Neural progenitor cell (in vitro differentiated cells): ENCODE data around the gene RPRD2.

Experiments used
- EZH2 ChIP-seq: fragments of 200-600 bp; sonication (generic); IDR thresholded peaks from 2 replicates; pipeline ENCODE4 v1.6.1; 2017; ENCODE audit warnings: antibody characterized with exemption, mild to moderate bottlenecking, moderate library complexity
- EZH2phosphoT487 ChIP-seq: fragments of 200-600 bp; sonication (generic); IDR thresholded peaks from 2 replicates; pipeline ENCODE4 v1.6.1; 2017; ENCODE audit warnings: antibody characterized with exemption
- TF ChIP-seq, protein P1 (sequence below): fragments of 200-600 bp; sonication (generic); IDR thresholded peaks from 2 replicates; pipeline ENCODE4 v1.5.1; 2017; ENCODE audit warnings: antibody characterized with exemption, mild to moderate bottlenecking

DNA sequence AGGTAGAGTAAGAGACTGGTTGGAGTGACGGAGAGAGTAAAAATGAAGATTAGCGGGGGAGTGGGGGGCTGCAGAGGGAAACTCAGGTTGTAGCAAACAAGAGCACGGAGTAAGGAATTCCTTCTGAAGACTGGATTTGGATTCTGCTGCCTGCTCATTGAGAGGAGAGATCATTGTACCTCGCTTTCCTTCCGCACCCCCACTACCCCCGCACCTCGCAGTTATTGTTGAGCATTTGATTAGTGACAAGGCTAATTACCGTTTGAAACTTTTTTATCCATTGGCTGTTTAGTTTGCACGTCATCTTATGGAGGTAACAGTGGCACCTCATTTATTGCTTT, 42.2 kb upstream of the RPRD2 start:
- TF ChIP-seq, protein P1, sequence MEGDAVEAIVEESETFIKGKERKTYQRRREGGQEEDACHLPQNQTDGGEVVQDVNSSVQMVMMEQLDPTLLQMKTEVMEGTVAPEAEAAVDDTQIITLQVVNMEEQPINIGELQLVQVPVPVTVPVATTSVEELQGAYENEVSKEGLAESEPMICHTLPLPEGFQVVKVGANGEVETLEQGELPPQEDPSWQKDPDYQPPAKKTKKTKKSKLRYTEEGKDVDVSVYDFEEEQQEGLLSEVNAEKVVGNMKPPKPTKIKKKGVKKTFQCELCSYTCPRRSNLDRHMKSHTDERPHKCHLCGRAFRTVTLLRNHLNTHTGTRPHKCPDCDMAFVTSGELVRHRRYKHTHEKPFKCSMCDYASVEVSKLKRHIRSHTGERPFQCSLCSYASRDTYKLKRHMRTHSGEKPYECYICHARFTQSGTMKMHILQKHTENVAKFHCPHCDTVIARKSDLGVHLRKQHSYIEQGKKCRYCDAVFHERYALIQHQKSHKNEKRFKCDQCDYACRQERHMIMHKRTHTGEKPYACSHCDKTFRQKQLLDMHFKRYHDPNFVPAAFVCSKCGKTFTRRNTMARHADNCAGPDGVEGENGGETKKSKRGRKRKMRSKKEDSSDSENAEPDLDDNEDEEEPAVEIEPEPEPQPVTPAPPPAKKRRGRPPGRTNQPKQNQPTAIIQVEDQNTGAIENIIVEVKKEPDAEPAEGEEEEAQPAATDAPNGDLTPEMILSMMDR, result no peak
- no peak for TF ChIP-seq EZH2
- TF ChIP-seq EZH2phosphoT487, result no peak
